ENCODE results near the gene OXLD1. TPM values are rescaled to one million over a fixed set of nuclear protein-coding genes. Genes with fewer than 3 reads are reported as not detected.

The OXLD1 gene
- total RNA-seq, 1 experiment from 2014 or later = 40.2 TPM

DNA sequence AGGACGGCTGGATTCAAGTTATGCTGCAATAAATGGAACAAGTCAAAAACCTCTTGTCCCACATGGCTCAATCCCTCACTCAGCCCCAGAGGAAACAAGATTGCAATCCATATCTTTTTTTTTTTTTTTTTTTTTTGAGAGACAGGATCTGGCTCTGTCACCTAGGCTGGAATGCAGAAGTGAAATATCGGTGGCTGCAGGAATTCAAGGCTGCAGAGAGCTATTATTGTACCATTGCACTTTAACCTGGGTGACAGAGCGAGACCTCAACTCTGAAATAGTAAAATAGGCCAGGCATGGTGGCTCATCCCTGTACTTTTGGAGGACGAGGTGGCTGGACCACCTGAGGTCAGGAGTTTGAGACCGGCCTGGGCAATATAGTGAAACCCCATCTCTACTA, 7.4 kb downstream of the OXLD1 start:
- Histone ChIP-seq H4K20me1 (ENCODE audit: insufficient read depth) (no peaks in the 10 kb centered on the region), H3K27me3 (ENCODE audit: insufficient read depth, low read depth) (no peaks in the 10 kb centered on the region), H3K4me2 (peak overlapping the region; percentile 68), H3K4me3 (peak overlapping the region; percentile 15; the same call in 1 of the 2 replicates), H3K9me2 (ENCODE audit: insufficient read depth) (no peaks in the 10 kb centered on the region), H3F3A (ENCODE audit: insufficient read depth, low read depth) (peaks cover 20% of the 10 kb centered on the region), H3K27ac (peak overlapping the region; percentile 65), H3K9me3 (ENCODE audit: insufficient read depth, low read depth) (no peaks in the 10 kb centered on the region), H3K79me2 (ENCODE audit: low read depth) (no peaks in the 10 kb centered on the region), H2AFZ (no peak overlapping the region), H3K36me3 (ENCODE audit: low read depth) (no peaks in the 10 kb centered on the region), H3K4me1 (replicated peaks; ENCODE audit: insufficient read depth) (peaks cover 21% of the 10 kb centered on the region)
- TF ChIP-seq EZH2 (IDR thresholded peaks at IDR 0.05; ENCODE audit: low read depth) = no peak
- TF ChIP-seq, protein P1, sequence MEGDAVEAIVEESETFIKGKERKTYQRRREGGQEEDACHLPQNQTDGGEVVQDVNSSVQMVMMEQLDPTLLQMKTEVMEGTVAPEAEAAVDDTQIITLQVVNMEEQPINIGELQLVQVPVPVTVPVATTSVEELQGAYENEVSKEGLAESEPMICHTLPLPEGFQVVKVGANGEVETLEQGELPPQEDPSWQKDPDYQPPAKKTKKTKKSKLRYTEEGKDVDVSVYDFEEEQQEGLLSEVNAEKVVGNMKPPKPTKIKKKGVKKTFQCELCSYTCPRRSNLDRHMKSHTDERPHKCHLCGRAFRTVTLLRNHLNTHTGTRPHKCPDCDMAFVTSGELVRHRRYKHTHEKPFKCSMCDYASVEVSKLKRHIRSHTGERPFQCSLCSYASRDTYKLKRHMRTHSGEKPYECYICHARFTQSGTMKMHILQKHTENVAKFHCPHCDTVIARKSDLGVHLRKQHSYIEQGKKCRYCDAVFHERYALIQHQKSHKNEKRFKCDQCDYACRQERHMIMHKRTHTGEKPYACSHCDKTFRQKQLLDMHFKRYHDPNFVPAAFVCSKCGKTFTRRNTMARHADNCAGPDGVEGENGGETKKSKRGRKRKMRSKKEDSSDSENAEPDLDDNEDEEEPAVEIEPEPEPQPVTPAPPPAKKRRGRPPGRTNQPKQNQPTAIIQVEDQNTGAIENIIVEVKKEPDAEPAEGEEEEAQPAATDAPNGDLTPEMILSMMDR (conservative IDR thresholded peaks at IDR 0.05) = no peak
- ChIA-PET CTCF (no interaction called here), POLR2A (ENCODE audit: unreplicated experiment) (interaction anchor here (0.5 to 0.7 kb wide), 8 partner anchors 23 to 463 kb away, joined by 4 to 23 read pairs (median 10); partner anchors contain the start of genes ARL16, HGS and MAFG)
- no TSS peak for BruUV-seq (replicated peaks)
- intact Hi-C loops (cut with micrococcal nuclease; ENCODE audit: unreplicated experiment) = no loop called here
- peak; percentile 51 to 68 for DNase-seq

DNA sequence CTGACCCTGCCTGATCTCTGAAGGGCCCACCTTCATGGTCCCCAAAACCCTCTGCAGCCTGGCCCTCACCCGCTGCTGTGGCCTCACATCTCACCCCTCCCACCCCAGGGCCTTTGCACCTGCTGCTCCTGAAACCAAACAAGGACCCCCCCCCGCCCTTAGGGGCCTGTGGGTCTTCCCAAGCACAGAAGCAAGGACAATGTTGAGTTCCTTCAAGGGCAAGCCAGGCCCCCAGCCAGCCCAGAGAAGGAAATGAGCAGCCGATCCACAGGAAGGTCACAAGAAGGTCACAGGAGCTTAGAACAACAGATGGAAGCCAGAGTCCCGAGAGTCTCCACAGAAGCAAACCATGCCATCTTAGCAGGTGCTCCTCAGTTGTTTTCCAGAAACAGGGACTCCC, 9.6 kb downstream of the OXLD1 start:
- Histone ChIP-seq H3K9me3 (ENCODE audit: insufficient read depth, low read depth) (no peaks in the 10 kb centered on the region), H3K79me2 (ENCODE audit: low read depth) (no peaks in the 10 kb centered on the region), H3K27ac (no peak overlapping the region), H3K4me3 (no peak overlapping the region), H3K9me2 (ENCODE audit: insufficient read depth) (no peaks in the 10 kb centered on the region), H3K4me2 (no peak overlapping the region), H3F3A (ENCODE audit: insufficient read depth, low read depth) (peaks cover 20% of the 10 kb centered on the region), H3K4me1 (replicated peaks; ENCODE audit: insufficient read depth) (peaks cover 21% of the 10 kb centered on the region), H3K36me3 (ENCODE audit: low read depth) (no peaks in the 10 kb centered on the region), H2AFZ (no peak overlapping the region), H3K27me3 (ENCODE audit: insufficient read depth, low read depth) (no peaks in the 10 kb centered on the region), H4K20me1 (ENCODE audit: insufficient read depth) (no peaks in the 10 kb centered on the region)
- ChIA-PET POLR2A (ENCODE audit: unreplicated experiment) (no interaction called here), CTCF (no interaction called here)
- no peak for DNase-seq
- intact Hi-C loops (cut with micrococcal nuclease; ENCODE audit: unreplicated experiment) = no loop called here
- TF ChIP-seq, protein P1 (conservative IDR thresholded peaks at IDR 0.05) = no peak
- no peak for TF ChIP-seq EZH2 (IDR thresholded peaks at IDR 0.05; ENCODE audit: low read depth)
- BruUV-seq (replicated peaks) = no TSS peak

DNA sequence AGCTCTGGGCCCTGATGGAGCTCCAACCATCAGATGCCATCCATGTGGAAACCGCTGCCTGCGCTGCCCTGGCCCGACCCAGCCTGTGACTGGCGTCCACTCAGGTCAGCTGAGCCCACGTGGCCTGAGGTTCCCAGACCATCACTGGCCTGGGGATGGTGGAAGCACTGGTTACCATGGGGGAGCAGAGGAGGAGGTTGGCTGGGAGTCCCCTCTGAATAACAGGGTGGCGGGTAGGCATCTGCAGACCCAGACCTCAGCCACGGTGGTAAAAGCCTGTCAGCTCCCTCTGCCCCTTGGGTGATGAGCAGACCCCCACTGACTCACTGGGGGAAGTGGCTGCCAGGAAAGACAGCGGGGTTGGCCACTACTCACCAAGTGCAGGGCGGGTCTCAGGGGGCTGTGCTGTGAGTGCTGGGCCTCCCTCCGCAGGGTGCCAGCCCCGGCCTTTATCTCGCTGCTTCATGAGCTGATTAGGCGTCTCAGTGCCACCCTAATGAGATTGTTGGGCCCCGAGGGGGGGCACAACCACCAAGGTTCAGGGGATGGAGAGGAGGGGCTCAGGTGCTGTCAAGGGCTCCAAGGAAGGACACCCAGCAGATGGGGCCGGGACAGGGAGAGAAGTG, 10.2 kb downstream of the OXLD1 start, which contains the start of gene PDE6G:
PDE6G (minus strand) TSS at position 425 of the 626 bp plus-strand sequence. CDS start 3,237 bp downstream, outside the sequence.
- Histone ChIP-seq H4K20me1 (ENCODE audit: insufficient read depth) (no peaks in the 10 kb centered on the region), H3K4me1 (replicated peaks; ENCODE audit: insufficient read depth) (peaks cover 21% of the 10 kb centered on the region), H3K27ac (no peak within 1 kb of the TSS), H3K9me2 (ENCODE audit: insufficient read depth) (no peaks in the 10 kb centered on the region), H3K4me3 (no peak within 1 kb of the TSS), H3K4me2 (no peak within 1 kb of the TSS), H3F3A (ENCODE audit: insufficient read depth, low read depth) (peaks cover 20% of the 10 kb centered on the region), H3K36me3 (ENCODE audit: low read depth) (no peaks in the 10 kb centered on the region), H2AFZ (no peak within 1 kb of the TSS), H3K79me2 (ENCODE audit: low read depth) (no peaks in the 10 kb centered on the region), H3K9me3 (ENCODE audit: insufficient read depth, low read depth) (no peaks in the 10 kb centered on the region), H3K27me3 (ENCODE audit: insufficient read depth, low read depth) (no peaks in the 10 kb centered on the region)
- no peak for DNase-seq
- ChIA-PET CTCF (no interaction called here), POLR2A (ENCODE audit: unreplicated experiment) (no interaction called here)
- intact Hi-C loops (cut with micrococcal nuclease; ENCODE audit: unreplicated experiment) = no loop called here
- TF ChIP-seq EZH2 (IDR thresholded peaks at IDR 0.05; ENCODE audit: low read depth) = no peak
- TF ChIP-seq, protein P1 (conservative IDR thresholded peaks at IDR 0.05) = no peak
- BruUV-seq (replicated peaks) = no TSS peak

All from PC-9 (cell line).